HEK293 (cell line): ENCODE data around the gene IDH3B.

Experiments
- CTCF ChIA-PET: fragments of 350-600 bp; formaldehyde crosslinking; extraction: SDS; loops from one replicate; lab custom pipeline; 2021; ENCODE audit warnings: antibody characterized with exemption; lab: Yijun Ruan, JAX
- POLR2A ChIA-PET: fragments of 300-600 bp; formaldehyde crosslinking; extraction: SDS; loops from one replicate; lab custom pipeline; 2020; ENCODE audit warnings: antibody characterized with exemption, inconsistent platforms; lab: Yijun Ruan, JAX
- H3K27ac ChIP-seq: fragments of 200-500 bp; sonication (Bioruptor generic); 2 replicates; pipeline ENCODE4 v1.5.1; 2014; ENCODE audit warnings: low read depth, low read length, control low read depth, inconsistent platforms; ENCODE audit errors: extremely low read depth
- H3K36me3 ChIP-seq, 2 experiments: fragments of 200-500 bp in 1 of 2; sonication (Bioruptor generic) in 1 of 2; 1 replicate in 1 of 2; 2 replicates in 1 of 2; pipeline ENCODE4 v1.5.1; 2014 to 2017; ENCODE audit warnings: inconsistent platforms in 2 of 2, low read length in 2 of 2; ENCODE audit not compliant: control insufficient read depth in 2 of 2, insufficient read depth in 1 of 2
- H3K4me1 ChIP-seq: fragments of 200-500 bp; sonication (Bioruptor generic); 2 replicates; pipeline ENCODE4 v1.5.1; 2014; ENCODE audit warnings: mild to moderate bottlenecking, low read length, inconsistent platforms; ENCODE audit not compliant: control insufficient read depth, insufficient read depth
- H3K4me3 ChIP-seq: 2 replicates; pipeline ENCODE4 v1.5.1; 2011; ENCODE audit warnings: low read depth, mild to moderate bottlenecking, control low read depth, low read length, moderate library complexity
- H3K9me3 ChIP-seq: fragments of 200-500 bp; sonication (Bioruptor generic); 2 replicates; pipeline ENCODE4 v1.5.1; 2014; ENCODE audit warnings: low read depth, low read length, inconsistent platforms; ENCODE audit not compliant: control insufficient read depth, insufficient read depth
- EGR2 ChIP-seq: fragments of 450-650 bp; formaldehyde crosslinking; IDR thresholded peaks from 2 replicates; pipeline ENCODE4 v1.5.1; 2016; ENCODE audit warnings: low read depth, missing biosample characterization, missing genetic modification characterization
- PRDM2 ChIP-seq: fragments of 450-650 bp; formaldehyde crosslinking; IDR thresholded peaks from 2 replicates; pipeline ENCODE4 v1.5.1; 2016; ENCODE audit warnings: missing biosample characterization, missing genetic modification characterization, borderline replicate concordance
- SCRT1 ChIP-seq: fragments of 450-650 bp; formaldehyde crosslinking; IDR thresholded peaks from 2 replicates; pipeline ENCODE4 v1.5.1; 2016; ENCODE audit warnings: missing biosample characterization, missing genetic modification characterization, borderline replicate concordance
- SP7 ChIP-seq: fragments of 450-650 bp; formaldehyde crosslinking; IDR thresholded peaks from 2 replicates; pipeline ENCODE4 v1.5.1; 2016; ENCODE audit warnings: missing biosample characterization, missing genetic modification characterization
- ZBTB21 ChIP-seq: fragments of 450-650 bp; formaldehyde crosslinking; IDR thresholded peaks from 2 replicates; pipeline ENCODE4 v1.5.1; 2017; ENCODE audit warnings: missing biosample characterization, missing genetic modification characterization
- ZBTB7A ChIP-seq: fragments of 450-650 bp; formaldehyde crosslinking; IDR thresholded peaks from 2 replicates; pipeline ENCODE4 v1.5.1; 2016; ENCODE audit warnings: low read depth, missing biosample characterization, missing genetic modification characterization
- ZFP3 ChIP-seq: fragments of 450-650 bp; formaldehyde crosslinking; IDR thresholded peaks from 2 replicates; pipeline ENCODE4 v1.5.1; 2016; ENCODE audit warnings: low read depth, missing biosample characterization, missing genetic modification characterization
- ZNF274 ChIP-seq, 2 experiments: fragments of 200-500 bp in 1 of 2; fragments of 450-650 bp in 1 of 2; sonication (Bioruptor generic) in 1 of 2; formaldehyde crosslinking in 1 of 2; IDR thresholded peaks; 2 replicates each; pipeline versions ENCODE4 v1.5.1 to v1.6.1; 2014 to 2016; ENCODE audit warnings: borderline replicate concordance in 1 of 2, inconsistent platforms in 1 of 2, low read length in 1 of 2, missing biosample characterization in 1 of 2, missing genetic modification characterization in 1 of 2
- ZNF366 ChIP-seq: fragments of 450-650 bp; formaldehyde crosslinking; conservative IDR thresholded peaks from 2 replicates; pipeline ENCODE4 v1.5.1; 2016; ENCODE audit warnings: missing biosample characterization, missing genetic modification characterization
- ZNF391 ChIP-seq: fragments of 450-650 bp; formaldehyde crosslinking; IDR thresholded peaks from 2 replicates; pipeline ENCODE4 v1.5.1; 2016; ENCODE audit warnings: low read depth, missing biosample characterization, missing genetic modification characterization, borderline replicate concordance
- ZNF549 ChIP-seq: fragments of 450-650 bp; IDR thresholded peaks from 2 replicates; pipeline ENCODE4 v1.5.1; 2018; ENCODE audit warnings: missing biosample characterization, missing genetic modification characterization, mild to moderate bottlenecking, inconsistent platforms, moderate library complexity
- ZNF639 ChIP-seq: fragments of 450-650 bp; formaldehyde crosslinking; IDR thresholded peaks from 2 replicates; pipeline ENCODE4 v1.5.1; 2016; ENCODE audit warnings: missing biosample characterization, missing genetic modification characterization
- ZNF660 ChIP-seq: fragments of 450-650 bp; IDR thresholded peaks from 2 replicates; pipeline ENCODE4 v1.5.1; 2018; ENCODE audit warnings: missing biosample characterization, mild to moderate bottlenecking, missing genetic modification characterization
- ZXDB ChIP-seq: fragments of 450-650 bp; formaldehyde crosslinking; IDR thresholded peaks from 2 replicates; pipeline ENCODE4 v1.5.1; 2016; ENCODE audit warnings: missing biosample characterization, missing genetic modification characterization
- TF ChIP-seq, protein P1 (sequence below): fragments of 450-650 bp; formaldehyde crosslinking; IDR thresholded peaks from 2 replicates; pipeline ENCODE4 v1.5.1; 2016; ENCODE audit warnings: missing biosample characterization, missing genetic modification characterization, low read depth
- TF ChIP-seq, protein P2 (sequence below): fragments of 450-650 bp; formaldehyde crosslinking; IDR thresholded peaks from 2 replicates; pipeline ENCODE4 v1.5.1; 2016; ENCODE audit warnings: missing biosample characterization, missing genetic modification characterization
- TF ChIP-seq, protein P3 (sequence below): fragments of 450-650 bp; formaldehyde crosslinking; IDR thresholded peaks from 2 replicates; pipeline ENCODE4 v1.5.1; 2017; ENCODE audit warnings: missing biosample characterization, mild to moderate bottlenecking, missing genetic modification characterization, moderate library complexity

IDH3B gene

DNA sequence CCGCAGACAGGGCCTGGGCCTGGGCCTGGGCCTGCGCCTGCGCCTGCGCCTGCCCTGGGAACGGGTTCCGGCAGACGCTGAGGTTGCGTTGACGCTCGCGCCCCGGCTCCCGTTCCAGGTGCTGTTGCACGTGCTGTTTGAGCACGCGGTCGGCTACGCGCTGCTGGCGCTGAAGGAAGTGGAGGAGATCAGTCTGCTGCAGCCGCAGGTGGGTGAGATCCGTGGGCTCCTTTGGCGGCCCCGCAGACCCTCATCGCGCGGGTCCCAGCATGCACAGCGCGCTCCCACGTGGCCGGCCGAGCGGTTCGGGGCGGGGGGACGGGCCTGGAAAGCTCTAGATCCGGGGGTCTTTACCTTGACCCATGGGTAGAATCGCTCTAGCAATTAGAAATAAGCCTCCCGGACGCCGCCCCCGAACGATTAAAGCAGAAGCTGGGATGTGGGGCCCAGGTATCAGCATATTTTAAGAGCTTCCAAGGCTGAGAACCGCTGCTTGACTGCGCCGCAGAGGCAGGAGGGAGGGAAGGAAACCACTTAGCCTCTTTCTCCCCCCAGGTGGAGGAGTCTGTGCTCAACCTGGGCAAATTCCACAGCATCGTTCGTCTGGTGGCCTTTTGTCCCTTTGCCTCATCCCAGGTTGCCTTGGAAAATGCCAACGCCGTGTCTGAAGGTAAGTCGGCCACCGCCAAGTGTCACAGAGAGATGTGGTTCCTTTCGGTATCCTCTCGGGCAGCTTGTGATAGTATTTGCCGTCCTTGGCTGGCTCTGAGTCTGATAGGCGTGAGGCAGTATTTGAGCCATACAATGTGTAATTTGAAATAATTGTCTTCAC, 11.1 kb downstream of the IDH3B start (continued):
- TF ChIP-seq SP7 (tag by site-specific recombination) = peak; percentile 6; the same call in 1 of the 2 replicates
- 0 out of 2 replicates have a peak, but pooled peaks have one; percentile 11 for TF ChIP-seq SCRT1
- TF ChIP-seq ZBTB7A = 0 out of 2 replicates have a peak, but pooled peaks have one; percentile 11
- TF ChIP-seq ZXDB (tag by site-specific recombination) = peak; percentile 38
- peak; percentile 16; the same call in 1 of the 2 replicates for TF ChIP-seq EGR2
- TF ChIP-seq ZNF366 (tag by site-specific recombination) = no peak
- no peak for TF ChIP-seq PRDM2
- no peak for TF ChIP-seq ZBTB21

DNA sequence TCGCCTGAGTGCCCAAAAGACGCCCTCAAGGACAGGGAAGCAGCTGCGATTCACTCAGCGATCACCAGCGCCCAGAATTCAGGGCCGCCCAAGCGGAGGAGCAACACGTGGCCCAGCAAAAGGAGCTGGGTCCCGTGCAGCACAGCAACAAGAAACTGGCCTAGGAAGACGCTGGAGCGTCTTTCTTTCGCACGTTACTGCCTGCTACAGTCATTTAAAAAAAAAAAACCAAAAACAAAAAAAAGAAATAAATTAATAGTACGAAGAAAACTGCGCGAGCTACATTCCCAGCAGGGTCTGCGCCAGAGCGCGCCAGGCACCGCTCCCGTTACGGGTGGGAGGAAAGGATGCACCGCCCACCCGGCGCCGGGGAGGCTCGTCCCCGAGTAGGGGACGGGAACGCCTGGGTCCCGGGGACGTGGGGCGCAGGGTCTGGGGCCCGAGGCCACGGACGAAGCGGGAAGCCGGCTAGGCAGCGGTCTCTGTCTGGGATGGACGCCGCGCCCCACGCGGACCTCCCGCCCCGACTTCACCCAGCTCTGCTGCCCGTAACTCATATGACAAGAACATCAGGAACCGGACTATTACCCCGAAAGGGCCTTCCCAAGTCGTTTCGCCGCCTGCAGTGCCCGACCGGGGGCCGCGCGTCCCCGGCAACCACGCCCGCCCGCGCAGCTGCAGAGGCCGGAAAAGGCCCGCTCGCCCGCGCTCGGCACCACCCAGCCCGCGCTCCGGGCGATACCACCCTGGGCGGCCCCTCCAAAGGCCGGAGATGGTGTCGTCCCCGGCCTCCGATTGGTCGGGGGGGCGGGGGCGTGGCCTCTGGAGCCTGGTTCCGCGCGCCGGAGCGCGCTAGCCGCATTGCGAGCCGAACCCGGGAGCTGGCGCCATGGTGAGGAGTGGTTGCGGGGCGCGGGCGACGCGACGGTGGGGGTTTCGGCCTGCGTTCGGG, 12.0 kb downstream of the IDH3B start, which contains the start of gene NOP56:
TSS of gene NOP56 (plus strand) at position 861 of the 952 bp plus-strand sequence. CDS start at position 890, 29 bp downstream.
- Histone ChIP-seq H3K9me3 (no peaks in the 10 kb centered on the region), H3K36me3 (peaks cover 35 to 42% of the 10 kb centered on the region in 2 experiments), H3K4me1 (peaks cover 7% of the 10 kb centered on the region), H3K27ac (peak within 1 kb of the TSS; percentile 98), H3K4me3 (peak within 1 kb of the TSS; percentile 84)
- CTCF ChIA-PET = interaction anchor here (0.6 to 16.0 kb wide), 3 partner anchors 17 to 130 kb away, joined by 3 to 166 read pairs (median 3); no protein-coding TSS in a partner anchor
- POLR2A ChIA-PET = interaction anchor here (0.6 to 6.7 kb wide), 39 partner anchors 8 to 548 kb away, joined by 3 to 133 read pairs (median 4); partner anchors contain the start of genes EBF4, IDH3B, SNRPB and ZNF343
- TF ChIP-seq ZNF639 (tag by site-specific recombination) = peak; percentile 64; the same call in 1 of the 2 replicates
- TF ChIP-seq, protein P1, sequence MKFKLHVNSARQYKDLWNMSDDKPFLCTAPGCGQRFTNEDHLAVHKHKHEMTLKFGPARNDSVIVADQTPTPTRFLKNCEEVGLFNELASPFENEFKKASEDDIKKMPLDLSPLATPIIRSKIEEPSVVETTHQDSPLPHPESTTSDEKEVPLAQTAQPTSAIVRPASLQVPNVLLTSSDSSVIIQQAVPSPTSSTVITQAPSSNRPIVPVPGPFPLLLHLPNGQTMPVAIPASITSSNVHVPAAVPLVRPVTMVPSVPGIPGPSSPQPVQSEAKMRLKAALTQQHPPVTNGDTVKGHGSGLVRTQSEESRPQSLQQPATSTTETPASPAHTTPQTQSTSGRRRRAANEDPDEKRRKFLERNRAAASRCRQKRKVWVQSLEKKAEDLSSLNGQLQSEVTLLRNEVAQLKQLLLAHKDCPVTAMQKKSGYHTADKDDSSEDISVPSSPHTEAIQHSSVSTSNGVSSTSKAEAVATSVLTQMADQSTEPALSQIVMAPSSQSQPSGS (tag by site-specific recombination) = no peak
- TF ChIP-seq, protein P2, sequence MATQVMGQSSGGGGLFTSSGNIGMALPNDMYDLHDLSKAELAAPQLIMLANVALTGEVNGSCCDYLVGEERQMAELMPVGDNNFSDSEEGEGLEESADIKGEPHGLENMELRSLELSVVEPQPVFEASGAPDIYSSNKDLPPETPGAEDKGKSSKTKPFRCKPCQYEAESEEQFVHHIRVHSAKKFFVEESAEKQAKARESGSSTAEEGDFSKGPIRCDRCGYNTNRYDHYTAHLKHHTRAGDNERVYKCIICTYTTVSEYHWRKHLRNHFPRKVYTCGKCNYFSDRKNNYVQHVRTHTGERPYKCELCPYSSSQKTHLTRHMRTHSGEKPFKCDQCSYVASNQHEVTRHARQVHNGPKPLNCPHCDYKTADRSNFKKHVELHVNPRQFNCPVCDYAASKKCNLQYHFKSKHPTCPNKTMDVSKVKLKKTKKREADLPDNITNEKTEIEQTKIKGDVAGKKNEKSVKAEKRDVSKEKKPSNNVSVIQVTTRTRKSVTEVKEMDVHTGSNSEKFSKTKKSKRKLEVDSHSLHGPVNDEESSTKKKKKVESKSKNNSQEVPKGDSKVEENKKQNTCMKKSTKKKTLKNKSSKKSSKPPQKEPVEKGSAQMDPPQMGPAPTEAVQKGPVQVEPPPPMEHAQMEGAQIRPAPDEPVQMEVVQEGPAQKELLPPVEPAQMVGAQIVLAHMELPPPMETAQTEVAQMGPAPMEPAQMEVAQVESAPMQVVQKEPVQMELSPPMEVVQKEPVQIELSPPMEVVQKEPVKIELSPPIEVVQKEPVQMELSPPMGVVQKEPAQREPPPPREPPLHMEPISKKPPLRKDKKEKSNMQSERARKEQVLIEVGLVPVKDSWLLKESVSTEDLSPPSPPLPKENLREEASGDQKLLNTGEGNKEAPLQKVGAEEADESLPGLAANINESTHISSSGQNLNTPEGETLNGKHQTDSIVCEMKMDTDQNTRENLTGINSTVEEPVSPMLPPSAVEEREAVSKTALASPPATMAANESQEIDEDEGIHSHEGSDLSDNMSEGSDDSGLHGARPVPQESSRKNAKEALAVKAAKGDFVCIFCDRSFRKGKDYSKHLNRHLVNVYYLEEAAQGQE (tag by site-specific recombination) = peak; percentile 57; the same call in 1 of the 2 replicates
- no peak for TF ChIP-seq ZNF549 (tag by site-specific recombination)
- TF ChIP-seq ZNF274 (IDR thresholded peaks at IDR 0.05; ENCODE audit: low read length) = no peak
- TF ChIP-seq ZNF274 (tag by site-specific recombination; IDR thresholded peaks at IDR 0.05; ENCODE audit: borderline replicate concordance) = no peak
- peak; percentile 76; the same call in 1 of the 2 replicates for TF ChIP-seq ZNF660
- TF ChIP-seq, protein P3, sequence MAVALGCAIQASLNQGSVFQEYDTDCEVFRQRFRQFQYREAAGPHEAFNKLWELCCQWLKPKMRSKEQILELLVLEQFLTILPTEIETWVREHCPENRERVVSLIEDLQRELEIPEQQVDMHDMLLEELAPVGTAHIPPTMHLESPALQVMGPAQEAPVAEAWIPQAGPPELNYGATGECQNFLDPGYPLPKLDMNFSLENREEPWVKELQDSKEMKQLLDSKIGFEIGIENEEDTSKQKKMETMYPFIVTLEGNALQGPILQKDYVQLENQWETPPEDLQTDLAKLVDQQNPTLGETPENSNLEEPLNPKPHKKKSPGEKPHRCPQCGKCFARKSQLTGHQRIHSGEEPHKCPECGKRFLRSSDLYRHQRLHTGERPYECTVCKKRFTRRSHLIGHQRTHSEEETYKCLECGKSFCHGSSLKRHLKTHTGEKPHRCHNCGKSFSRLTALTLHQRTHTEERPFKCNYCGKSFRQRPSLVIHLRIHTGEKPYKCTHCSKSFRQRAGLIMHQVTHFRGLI = peak; percentile 51; the same call in 1 of the 2 replicates
- peak; percentile 69; the same call in 1 of the 2 replicates for TF ChIP-seq ZNF391 (tag by site-specific recombination)
- peak; percentile 83 for TF ChIP-seq EGR2
- peak; percentile 33; the same call in 1 of the 2 replicates for TF ChIP-seq ZFP3
